Measurements from ENCODE around the gene ERFL.

Gene ERFL

DNA sequence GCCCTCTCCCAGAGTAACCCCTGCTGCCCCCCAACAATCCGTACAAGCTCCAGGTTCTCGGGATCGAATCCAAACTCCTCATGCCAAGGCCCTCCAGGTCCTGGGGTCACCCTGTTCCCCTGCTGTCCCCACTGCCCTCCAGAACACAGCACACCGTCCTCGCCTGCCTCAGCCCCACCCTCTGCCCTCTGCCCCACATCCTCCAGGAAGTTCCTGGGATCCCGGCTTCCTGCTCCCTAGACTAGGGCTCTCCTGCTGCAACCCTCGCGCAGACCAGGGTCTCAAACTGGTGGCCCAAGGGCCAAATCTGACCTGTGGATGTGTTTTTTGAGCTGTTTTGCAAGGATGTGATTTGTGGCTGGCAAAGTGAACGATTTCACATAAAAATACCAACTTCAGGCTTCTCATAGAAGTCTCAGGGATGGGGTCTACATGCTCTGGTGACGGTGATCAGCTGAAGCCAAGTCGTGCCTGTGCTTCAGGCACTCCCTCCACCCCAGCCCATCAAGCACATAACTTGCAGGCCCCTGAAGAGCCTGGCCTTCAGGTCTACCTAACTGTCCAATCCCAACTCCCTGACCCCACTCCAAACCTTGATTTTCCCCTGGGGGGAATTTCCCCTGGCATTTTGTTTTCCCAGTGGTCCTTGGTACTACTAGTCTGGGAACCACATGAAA, 29.1 kb upstream of the ERFL start (continued):
- TF ChIP-seq, protein P1, sequence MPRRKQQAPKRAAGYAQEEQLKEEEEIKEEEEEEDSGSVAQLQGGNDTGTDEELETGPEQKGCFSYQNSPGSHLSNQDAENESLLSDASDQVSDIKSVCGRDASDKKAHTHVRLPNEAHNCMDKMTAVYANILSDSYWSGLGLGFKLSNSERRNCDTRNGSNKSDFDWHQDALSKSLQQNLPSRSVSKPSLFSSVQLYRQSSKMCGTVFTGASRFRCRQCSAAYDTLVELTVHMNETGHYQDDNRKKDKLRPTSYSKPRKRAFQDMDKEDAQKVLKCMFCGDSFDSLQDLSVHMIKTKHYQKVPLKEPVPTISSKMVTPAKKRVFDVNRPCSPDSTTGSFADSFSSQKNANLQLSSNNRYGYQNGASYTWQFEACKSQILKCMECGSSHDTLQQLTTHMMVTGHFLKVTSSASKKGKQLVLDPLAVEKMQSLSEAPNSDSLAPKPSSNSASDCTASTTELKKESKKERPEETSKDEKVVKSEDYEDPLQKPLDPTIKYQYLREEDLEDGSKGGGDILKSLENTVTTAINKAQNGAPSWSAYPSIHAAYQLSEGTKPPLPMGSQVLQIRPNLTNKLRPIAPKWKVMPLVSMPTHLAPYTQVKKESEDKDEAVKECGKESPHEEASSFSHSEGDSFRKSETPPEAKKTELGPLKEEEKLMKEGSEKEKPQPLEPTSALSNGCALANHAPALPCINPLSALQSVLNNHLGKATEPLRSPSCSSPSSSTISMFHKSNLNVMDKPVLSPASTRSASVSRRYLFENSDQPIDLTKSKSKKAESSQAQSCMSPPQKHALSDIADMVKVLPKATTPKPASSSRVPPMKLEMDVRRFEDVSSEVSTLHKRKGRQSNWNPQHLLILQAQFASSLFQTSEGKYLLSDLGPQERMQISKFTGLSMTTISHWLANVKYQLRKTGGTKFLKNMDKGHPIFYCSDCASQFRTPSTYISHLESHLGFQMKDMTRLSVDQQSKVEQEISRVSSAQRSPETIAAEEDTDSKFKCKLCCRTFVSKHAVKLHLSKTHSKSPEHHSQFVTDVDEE (CRISPR knock-in tag; IDR thresholded peaks at IDR 0.05) = no peak
- TF ChIP-seq SNAI2 (CRISPR knock-in tag; IDR thresholded peaks at IDR 0.05) = no peak

DNA sequence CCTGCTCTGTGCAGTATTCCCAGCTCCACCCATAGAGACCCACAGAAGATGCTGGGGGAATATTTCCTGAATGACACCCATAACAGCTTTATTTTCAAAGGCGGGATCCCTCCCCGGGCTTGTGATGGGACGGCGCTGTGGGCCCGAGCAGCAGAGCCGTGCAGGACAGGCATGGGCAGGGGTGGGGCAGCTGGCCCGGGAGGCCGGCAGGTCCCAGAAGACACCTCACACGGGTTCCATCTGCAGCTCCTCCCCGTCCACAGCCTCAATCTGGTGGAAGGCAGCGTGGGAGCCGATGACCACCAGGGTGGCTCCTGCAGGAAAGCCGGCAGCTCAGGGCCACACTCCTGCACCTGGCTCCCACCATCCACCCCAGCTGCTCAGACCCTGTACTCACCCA, 28.4 kb upstream of the ERFL start:
- no peak for ATAC-seq
- TF ChIP-seq ZFP30 (CRISPR knock-in tag; IDR thresholded peaks at IDR 0.05) (no peak), BACH2 (CRISPR knock-in tag; IDR thresholded peaks at IDR 0.05; ENCODE audit: borderline replicate concordance) (no peak), GLIS3 (CRISPR knock-in tag; IDR thresholded peaks at IDR 0.05) (no peak), PPARA (CRISPR knock-in tag; IDR thresholded peaks at IDR 0.05; ENCODE audit: borderline replicate concordance) (no peak), ZNF70 (CRISPR knock-in tag; IDR thresholded peaks at IDR 0.05) (no peak), ISL1 (CRISPR knock-in tag; IDR thresholded peaks at IDR 0.05) (no peak), CSDC2 (CRISPR knock-in tag; IDR thresholded peaks at IDR 0.05) (no peak), ZNF565 (CRISPR knock-in tag; conservative IDR thresholded peaks at IDR 0.05; ENCODE audit: low read depth) (no peak), TCF4 (CRISPR knock-in tag; IDR thresholded peaks at IDR 0.05; ENCODE audit: borderline replicate concordance) (no peak), TOX (CRISPR knock-in tag; IDR thresholded peaks at IDR 0.05; ENCODE audit: borderline replicate concordance) (no peak), ZFP3 (CRISPR knock-in tag; IDR thresholded peaks at IDR 0.05) (no peak), OSR1 (CRISPR knock-in tag; IDR thresholded peaks at IDR 0.05) (no peak), ZC3H10 (CRISPR knock-in tag; IDR thresholded peaks at IDR 0.05) (no peak)
- TF ChIP-seq, protein P1 (CRISPR knock-in tag; IDR thresholded peaks at IDR 0.05) = no peak
- TF ChIP-seq, protein P2, sequence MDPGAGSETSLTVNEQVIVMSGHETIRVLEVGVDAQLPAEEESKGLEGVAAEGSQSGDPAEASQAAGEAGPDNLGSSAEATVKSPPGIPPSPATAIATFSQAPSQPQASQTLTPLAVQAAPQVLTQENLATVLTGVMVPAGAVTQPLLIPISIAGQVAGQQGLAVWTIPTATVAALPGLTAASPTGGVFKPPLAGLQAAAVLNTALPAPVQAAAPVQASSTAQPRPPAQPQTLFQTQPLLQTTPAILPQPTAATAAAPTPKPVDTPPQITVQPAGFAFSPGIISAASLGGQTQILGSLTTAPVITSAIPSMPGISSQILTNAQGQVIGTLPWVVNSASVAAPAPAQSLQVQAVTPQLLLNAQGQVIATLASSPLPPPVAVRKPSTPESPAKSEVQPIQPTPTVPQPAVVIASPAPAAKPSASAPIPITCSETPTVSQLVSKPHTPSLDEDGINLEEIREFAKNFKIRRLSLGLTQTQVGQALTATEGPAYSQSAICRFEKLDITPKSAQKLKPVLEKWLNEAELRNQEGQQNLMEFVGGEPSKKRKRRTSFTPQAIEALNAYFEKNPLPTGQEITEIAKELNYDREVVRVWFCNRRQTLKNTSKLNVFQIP (CRISPR knock-in tag; IDR thresholded peaks at IDR 0.05; ENCODE audit: borderline replicate concordance, low read depth) = no peak
- TF ChIP-seq, protein P3, sequence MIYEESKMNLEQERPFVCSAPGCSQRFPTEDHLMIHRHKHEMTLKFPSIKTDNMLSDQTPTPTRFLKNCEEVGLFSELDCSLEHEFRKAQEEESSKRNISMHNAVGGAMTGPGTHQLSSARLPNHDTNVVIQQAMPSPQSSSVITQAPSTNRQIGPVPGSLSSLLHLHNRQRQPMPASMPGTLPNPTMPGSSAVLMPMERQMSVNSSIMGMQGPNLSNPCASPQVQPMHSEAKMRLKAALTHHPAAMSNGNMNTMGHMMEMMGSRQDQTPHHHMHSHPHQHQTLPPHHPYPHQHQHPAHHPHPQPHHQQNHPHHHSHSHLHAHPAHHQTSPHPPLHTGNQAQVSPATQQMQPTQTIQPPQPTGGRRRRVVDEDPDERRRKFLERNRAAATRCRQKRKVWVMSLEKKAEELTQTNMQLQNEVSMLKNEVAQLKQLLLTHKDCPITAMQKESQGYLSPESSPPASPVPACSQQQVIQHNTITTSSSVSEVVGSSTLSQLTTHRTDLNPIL (CRISPR knock-in tag; IDR thresholded peaks at IDR 0.05; ENCODE audit: low read depth) = no peak

DNA sequence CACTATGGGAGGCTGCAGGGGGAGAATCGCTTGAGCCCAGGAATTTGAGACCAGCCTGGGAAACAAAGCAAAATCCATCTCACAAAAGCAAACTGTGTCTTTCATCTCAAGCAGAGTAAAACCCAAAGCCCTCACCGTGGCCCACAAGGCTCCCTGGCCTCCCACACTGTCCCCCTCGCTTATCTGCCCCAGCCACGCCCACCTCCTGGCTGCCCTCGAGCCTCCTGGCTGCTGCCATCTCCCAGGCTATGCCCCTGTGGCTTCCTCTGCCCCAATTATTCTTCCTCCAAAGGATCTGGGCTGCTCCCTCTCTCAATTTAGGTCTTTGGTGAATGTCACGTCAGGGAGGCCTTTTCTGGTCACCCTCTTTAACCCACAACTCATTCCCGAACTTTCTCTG, 27.3 kb upstream of the ERFL start:
- ATAC-seq = no peak
- TF ChIP-seq ZNF70 (CRISPR knock-in tag; IDR thresholded peaks at IDR 0.05) (no peak), ZNF8 (CRISPR knock-in tag; IDR thresholded peaks at IDR 0.05) (no peak), CSDC2 (CRISPR knock-in tag; IDR thresholded peaks at IDR 0.05) (no peak)

DNA sequence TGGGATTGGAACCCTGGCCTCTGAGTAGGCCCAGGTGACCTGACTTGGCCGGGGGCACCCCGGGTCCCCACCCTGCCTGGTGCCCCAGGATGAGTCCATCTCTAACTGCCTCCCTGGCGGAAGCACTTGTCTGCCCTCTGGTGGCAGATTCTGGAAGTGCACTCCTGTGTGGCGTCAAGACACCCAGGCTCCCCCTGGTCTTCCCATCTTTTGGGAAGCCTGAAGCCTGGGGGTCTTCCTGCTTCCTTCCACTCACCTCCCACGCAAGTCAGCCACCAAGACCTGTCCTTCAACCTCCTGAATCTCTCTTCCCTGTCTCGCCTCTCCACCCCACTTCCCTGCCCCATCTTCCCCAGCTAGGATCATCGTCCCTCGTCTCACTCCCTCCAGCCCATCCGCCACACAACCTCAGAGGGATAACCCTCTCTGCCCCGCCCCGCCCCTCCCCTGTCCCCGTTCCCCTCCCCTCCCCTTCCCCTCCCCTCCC, 23.5 kb upstream of the ERFL start:
- peak; percentile 94 for ATAC-seq
- TF ChIP-seq BACH2 (CRISPR knock-in tag; IDR thresholded peaks at IDR 0.05; ENCODE audit: borderline replicate concordance) (no peak), GLIS3 (CRISPR knock-in tag; IDR thresholded peaks at IDR 0.05) (no peak), PPARA (CRISPR knock-in tag; IDR thresholded peaks at IDR 0.05; ENCODE audit: borderline replicate concordance) (no peak), ISL1 (CRISPR knock-in tag; IDR thresholded peaks at IDR 0.05) (no peak), ZNF565 (CRISPR knock-in tag; conservative IDR thresholded peaks at IDR 0.05; ENCODE audit: low read depth) (no peak), ZNF70 (CRISPR knock-in tag; IDR thresholded peaks at IDR 0.05) (no peak), ZNF8 (CRISPR knock-in tag; IDR thresholded peaks at IDR 0.05) (no peak), TCF4 (CRISPR knock-in tag; IDR thresholded peaks at IDR 0.05; ENCODE audit: borderline replicate concordance) (no peak)
- TF ChIP-seq, protein P4, sequence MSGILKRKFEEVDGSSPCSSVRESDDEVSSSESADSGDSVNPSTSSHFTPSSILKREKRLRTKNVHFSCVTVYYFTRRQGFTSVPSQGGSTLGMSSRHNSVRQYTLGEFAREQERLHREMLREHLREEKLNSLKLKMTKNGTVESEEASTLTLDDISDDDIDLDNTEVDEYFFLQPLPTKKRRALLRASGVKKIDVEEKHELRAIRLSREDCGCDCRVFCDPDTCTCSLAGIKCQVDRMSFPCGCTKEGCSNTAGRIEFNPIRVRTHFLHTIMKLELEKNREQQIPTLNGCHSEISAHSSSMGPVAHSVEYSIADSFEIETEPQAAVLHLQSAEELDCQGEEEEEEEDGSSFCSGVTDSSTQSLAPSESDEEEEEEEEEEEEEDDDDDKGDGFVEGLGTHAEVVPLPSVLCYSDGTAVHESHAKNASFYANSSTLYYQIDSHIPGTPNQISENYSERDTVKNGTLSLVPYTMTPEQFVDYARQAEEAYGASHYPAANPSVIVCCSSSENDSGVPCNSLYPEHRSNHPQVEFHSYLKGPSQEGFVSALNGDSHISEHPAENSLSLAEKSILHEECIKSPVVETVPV (CRISPR knock-in tag; IDR thresholded peaks at IDR 0.05) = no peak
- TF ChIP-seq, protein P2 (CRISPR knock-in tag; IDR thresholded peaks at IDR 0.05; ENCODE audit: borderline replicate concordance, low read depth) = no peak
- TF ChIP-seq, protein P3 (CRISPR knock-in tag; IDR thresholded peaks at IDR 0.05; ENCODE audit: low read depth) = no peak

Measured in SK-N-SH treated with all-trans-retinoic acid at 6 μM for 48 hours (cell line).